HepG2 (cell line): ENCODE results near the gene INHA. TPM values are rescaled to one million over a fixed set of nuclear protein-coding genes. Genes with fewer than 3 reads are reported as not detected.

Experiments
- HMG20A ChIP-seq: IDR thresholded peaks from 2 replicates; pipeline ENCODE4 v1.6.1; 2016; ENCODE audit warnings: borderline replicate concordance
- HNRNPUL1 ChIP-seq: fragments of 200-400 bp; formaldehyde crosslinking; IDR thresholded peaks from 2 replicates; pipeline ENCODE4 v1.6.1; 2017; ENCODE audit warnings: low read depth, mild to moderate bottlenecking, low read length, moderate library complexity
- JDP2 ChIP-seq: sonication (generic); formaldehyde crosslinking; IDR thresholded peaks from 2 replicates; pipeline ENCODE4 v1.8.1; 2022; ENCODE audit warnings: missing genetic modification reagents, borderline replicate concordance
- RCOR2 ChIP-seq: IDR thresholded peaks from 2 replicates; pipeline ENCODE4 v1.6.1; 2016; ENCODE audit warnings: missing biosample characterization, missing genetic modification reagents
- RFX1 ChIP-seq: fragments of 450-650 bp; IDR thresholded peaks from 2 replicates; pipeline ENCODE4 v1.6.1; 2017
- SIN3B ChIP-seq: fragments of 150-350 bp; IDR thresholded peaks from 2 replicates; pipeline ENCODE4 v1.6.1; 2014; ENCODE audit warnings: low read length
- SKI ChIP-seq: fragments of 450-650 bp; IDR thresholded peaks from one replicate; pipeline ENCODE4 v1.6.1; 2018; ENCODE audit warnings: mild to moderate bottlenecking; ENCODE audit not compliant: partially characterized antibody
- THYN1 ChIP-seq: sonication (generic); formaldehyde crosslinking; IDR thresholded peaks from 2 replicates; pipeline ENCODE4 v1.8.1; 2023; ENCODE audit warnings: low read depth, mild to moderate bottlenecking, moderate library complexity, missing genetic modification reagents, borderline replicate concordance
- ZFP37 ChIP-seq: sonication (generic); formaldehyde crosslinking; IDR thresholded peaks from 2 replicates; pipeline ENCODE4 v1.4.0; 2020; ENCODE audit warnings: missing genetic modification reagents, borderline replicate concordance
- ZFY ChIP-seq: sonication (generic); formaldehyde crosslinking; IDR thresholded peaks from 2 replicates; pipeline ENCODE4 v1.4.0; 2020; ENCODE audit warnings: missing genetic modification reagents
- ZNF329 ChIP-seq: sonication (generic); formaldehyde crosslinking; IDR thresholded peaks from 2 replicates; pipeline ENCODE4 v1.9.0; 2021; ENCODE audit warnings: low read depth, mild to moderate bottlenecking, missing genetic modification reagents
- ZNF354B ChIP-seq: sonication (generic); formaldehyde crosslinking; IDR thresholded peaks from 2 replicates; pipeline ENCODE4 v1.8.0; 2022; ENCODE audit warnings: mild to moderate bottlenecking, missing genetic modification reagents
- ZNF451 ChIP-seq: sonication (generic); formaldehyde crosslinking; IDR thresholded peaks from 2 replicates; pipeline ENCODE4 v1.5.0; 2020; ENCODE audit warnings: mild to moderate bottlenecking, missing genetic modification reagents
- ZNF607 ChIP-seq: sonication (generic); formaldehyde crosslinking; IDR thresholded peaks from 2 replicates; pipeline ENCODE4 v1.5.1; 2020; ENCODE audit warnings: missing genetic modification reagents, mild to moderate bottlenecking, borderline replicate concordance
- polyA plus RNA-seq, 8 experiments: library from polyadenylated mRNA; depleted of rRNA in 3 of 8; stranded (reverse) in 7 of 8; unstranded in 1 of 8; fragments of >200 nt; fragmentation: Illumina TruSeq in 4 of 8; extraction: Trizol in 4 of 8; gene quantifications; 2 replicates each; pipeline versions ENCODE4 v1.2.1 to v1.2.3, GENCODE V29; 2011 to 2016; ENCODE audit warnings: low read depth in 4 of 8, missing spikeins in 1 of 8, mixed read lengths in 1 of 8; ENCODE audit not compliant: insufficient read depth in 1 of 8
- total RNA-seq, 5 experiments: library from RNA; depleted of rRNA; stranded (reverse); fragments of >200 nt; fragmentation: Illumina TruSeq; extraction: Trizol; gene quantifications; 2 replicates each; pipeline ENCODE4 v1.2.3, GENCODE V29; 2016; ENCODE audit warnings: low read depth in 1 of 5
- TF ChIP-seq, protein P1 (sequence below): sonication (generic); formaldehyde crosslinking; IDR thresholded peaks from 2 replicates; pipeline ENCODE4 v1.8.1; 2023; ENCODE audit warnings: missing genetic modification reagents, mild to moderate bottlenecking, borderline replicate concordance
- TF ChIP-seq, protein P2 (sequence below): sonication (generic); formaldehyde crosslinking; IDR thresholded peaks from 2 replicates; pipeline ENCODE4 v1.4.0; 2020; ENCODE audit warnings: mild to moderate bottlenecking, missing genetic modification reagents
- TF ChIP-seq, protein P3 (sequence below): IDR thresholded peaks from 2 replicates; pipeline ENCODE4 v1.6.1; 2016; ENCODE audit warnings: low read depth, borderline replicate concordance
- TF ChIP-seq, protein P4 (sequence below): sonication (generic); formaldehyde crosslinking; IDR thresholded peaks from 2 replicates; pipeline ENCODE4 v1.5.1; 2020; ENCODE audit warnings: mild to moderate bottlenecking, missing genetic modification reagents, borderline replicate concordance
- TF ChIP-seq, protein P5 (sequence below): sonication (generic); formaldehyde crosslinking; IDR thresholded peaks from 2 replicates; pipeline ENCODE4 v1.8.1; 2023; ENCODE audit warnings: mild to moderate bottlenecking, inconsistent platforms, moderate library complexity, missing genetic modification reagents, borderline replicate concordance

Gene INHA
- total and polyA plus RNA-seq, 2 of the 13 experiments (the other 11 are each of a cell fraction or from before 2014, with no cell fraction given), result 4.1 to 15.2 TPM

DNA sequence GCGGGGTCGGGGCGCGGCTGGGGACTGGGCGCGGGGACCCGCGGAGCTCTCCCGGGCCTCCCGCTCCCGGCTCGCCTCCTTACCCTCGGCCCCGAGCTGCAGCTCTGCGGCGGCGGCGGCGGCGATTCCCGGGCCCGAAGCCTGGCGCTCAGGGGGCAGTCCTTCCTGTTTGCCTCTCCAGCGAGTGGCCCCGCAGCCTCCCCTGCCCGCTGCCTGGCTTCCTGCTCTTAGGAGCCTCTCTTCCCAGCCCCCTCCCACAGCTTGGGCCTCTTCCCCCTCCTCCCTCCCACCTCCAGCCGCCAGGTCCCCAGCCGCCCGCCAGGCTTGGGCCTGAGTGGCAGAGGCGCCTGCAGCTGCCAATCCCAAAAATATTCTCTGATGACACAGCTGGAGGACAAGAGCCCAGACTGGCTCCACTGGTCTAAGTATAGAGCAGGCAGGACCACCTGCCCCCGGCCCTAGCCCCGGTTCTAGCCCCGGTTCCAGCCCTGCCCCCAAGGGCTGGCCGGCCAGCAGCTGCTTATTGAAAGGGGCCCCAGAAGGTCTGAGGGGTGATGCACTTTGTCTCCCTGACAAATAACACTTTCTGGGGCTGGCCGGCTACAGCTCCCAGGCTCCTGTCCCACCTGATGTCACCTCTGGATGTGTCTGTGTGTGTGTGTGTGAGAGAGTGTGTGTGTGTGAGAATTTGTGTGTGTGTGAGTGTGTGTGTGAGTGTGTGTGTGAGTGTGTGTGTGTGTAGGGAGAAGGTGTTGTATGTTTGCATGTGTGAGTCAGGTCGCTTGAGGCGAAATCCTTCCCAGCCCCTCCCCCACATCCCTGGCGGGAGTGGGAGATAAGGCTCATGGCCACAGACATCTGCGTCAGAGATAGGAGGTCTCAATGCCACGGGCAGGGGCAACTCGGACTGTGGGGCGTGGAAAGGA, 536 bp upstream of the INHA start, which contains the start of gene OBSL1 (continued):
- TF ChIP-seq, protein P1, sequence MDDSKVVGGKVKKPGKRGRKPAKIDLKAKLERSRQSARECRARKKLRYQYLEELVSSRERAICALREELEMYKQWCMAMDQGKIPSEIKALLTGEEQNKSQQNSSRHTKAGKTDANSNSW (CRISPR knock-in tag), result no peak
- TF ChIP-seq, protein P2, sequence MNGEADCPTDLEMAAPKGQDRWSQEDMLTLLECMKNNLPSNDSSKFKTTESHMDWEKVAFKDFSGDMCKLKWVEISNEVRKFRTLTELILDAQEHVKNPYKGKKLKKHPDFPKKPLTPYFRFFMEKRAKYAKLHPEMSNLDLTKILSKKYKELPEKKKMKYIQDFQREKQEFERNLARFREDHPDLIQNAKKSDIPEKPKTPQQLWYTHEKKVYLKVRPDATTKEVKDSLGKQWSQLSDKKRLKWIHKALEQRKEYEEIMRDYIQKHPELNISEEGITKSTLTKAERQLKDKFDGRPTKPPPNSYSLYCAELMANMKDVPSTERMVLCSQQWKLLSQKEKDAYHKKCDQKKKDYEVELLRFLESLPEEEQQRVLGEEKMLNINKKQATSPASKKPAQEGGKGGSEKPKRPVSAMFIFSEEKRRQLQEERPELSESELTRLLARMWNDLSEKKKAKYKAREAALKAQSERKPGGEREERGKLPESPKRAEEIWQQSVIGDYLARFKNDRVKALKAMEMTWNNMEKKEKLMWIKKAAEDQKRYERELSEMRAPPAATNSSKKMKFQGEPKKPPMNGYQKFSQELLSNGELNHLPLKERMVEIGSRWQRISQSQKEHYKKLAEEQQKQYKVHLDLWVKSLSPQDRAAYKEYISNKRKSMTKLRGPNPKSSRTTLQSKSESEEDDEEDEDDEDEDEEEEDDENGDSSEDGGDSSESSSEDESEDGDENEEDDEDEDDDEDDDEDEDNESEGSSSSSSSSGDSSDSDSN, result peak; percentile 73
- TF ChIP-seq ZFY (CRISPR knock-in tag), result peak; percentile 69
- no peak for TF ChIP-seq HNRNPUL1
- TF ChIP-seq THYN1 (CRISPR knock-in tag), result no peak
- no peak for TF ChIP-seq RFX1
- peak; percentile 43; the same call in 1 of the 2 replicates for TF ChIP-seq ZNF451
- TF ChIP-seq HMG20A (CRISPR knock-in tag), result peak; percentile 41; the same call in 1 of the 2 replicates
- no peak; the same call in 1 of the 2 replicates for TF ChIP-seq JDP2 (CRISPR knock-in tag)
- TF ChIP-seq, protein P3, sequence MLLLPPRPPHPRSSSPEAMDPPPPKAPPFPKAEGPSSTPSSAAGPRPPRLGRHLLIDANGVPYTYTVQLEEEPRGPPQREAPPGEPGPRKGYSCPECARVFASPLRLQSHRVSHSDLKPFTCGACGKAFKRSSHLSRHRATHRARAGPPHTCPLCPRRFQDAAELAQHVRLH, result peak; percentile 17; the same call in 1 of the 2 replicates
- TF ChIP-seq ZNF354B, result no peak
- TF ChIP-seq ZNF607 (CRISPR knock-in tag), result no peak; the same call in 1 of the 2 replicates
- no peak for TF ChIP-seq SIN3B
- TF ChIP-seq, protein P4, sequence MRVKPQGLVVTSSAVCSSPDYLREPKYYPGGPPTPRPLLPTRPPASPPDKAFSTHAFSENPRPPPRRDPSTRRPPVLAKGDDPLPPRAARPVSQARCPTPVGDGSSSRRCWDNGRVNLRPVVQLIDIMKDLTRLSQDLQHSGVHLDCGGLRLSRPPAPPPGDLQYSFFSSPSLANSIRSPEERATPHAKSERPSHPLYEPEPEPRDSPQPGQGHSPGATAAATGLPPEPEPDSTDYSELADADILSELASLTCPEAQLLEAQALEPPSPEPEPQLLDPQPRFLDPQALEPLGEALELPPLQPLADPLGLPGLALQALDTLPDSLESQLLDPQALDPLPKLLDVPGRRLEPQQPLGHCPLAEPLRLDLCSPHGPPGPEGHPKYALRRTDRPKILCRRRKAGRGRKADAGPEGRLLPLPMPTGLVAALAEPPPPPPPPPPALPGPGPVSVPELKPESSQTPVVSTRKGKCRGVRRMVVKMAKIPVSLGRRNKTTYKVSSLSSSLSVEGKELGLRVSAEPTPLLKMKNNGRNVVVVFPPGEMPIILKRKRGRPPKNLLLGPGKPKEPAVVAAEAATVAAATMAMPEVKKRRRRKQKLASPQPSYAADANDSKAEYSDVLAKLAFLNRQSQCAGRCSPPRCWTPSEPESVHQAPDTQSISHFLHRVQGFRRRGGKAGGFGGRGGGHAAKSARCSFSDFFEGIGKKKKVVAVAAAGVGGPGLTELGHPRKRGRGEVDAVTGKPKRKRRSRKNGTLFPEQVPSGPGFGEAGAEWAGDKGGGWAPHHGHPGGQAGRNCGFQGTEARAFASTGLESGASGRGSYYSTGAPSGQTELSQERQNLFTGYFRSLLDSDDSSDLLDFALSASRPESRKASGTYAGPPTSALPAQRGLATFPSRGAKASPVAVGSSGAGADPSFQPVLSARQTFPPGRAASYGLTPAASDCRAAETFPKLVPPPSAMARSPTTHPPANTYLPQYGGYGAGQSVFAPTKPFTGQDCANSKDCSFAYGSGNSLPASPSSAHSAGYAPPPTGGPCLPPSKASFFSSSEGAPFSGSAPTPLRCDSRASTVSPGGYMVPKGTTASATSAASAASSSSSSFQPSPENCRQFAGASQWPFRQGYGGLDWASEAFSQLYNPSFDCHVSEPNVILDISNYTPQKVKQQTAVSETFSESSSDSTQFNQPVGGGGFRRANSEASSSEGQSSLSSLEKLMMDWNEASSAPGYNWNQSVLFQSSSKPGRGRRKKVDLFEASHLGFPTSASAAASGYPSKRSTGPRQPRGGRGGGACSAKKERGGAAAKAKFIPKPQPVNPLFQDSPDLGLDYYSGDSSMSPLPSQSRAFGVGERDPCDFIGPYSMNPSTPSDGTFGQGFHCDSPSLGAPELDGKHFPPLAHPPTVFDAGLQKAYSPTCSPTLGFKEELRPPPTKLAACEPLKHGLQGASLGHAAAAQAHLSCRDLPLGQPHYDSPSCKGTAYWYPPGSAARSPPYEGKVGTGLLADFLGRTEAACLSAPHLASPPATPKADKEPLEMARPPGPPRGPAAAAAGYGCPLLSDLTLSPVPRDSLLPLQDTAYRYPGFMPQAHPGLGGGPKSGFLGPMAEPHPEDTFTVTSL, result no peak
- peak; percentile 90 for TF ChIP-seq SKI
- no peak for TF ChIP-seq ZFP37 (CRISPR knock-in tag)
- no peak for TF ChIP-seq RCOR2 (CRISPR knock-in tag)
- peak; percentile 67; the same call in 1 of the 2 replicates for TF ChIP-seq ZNF329 (CRISPR knock-in tag)
- TF ChIP-seq, protein P5, sequence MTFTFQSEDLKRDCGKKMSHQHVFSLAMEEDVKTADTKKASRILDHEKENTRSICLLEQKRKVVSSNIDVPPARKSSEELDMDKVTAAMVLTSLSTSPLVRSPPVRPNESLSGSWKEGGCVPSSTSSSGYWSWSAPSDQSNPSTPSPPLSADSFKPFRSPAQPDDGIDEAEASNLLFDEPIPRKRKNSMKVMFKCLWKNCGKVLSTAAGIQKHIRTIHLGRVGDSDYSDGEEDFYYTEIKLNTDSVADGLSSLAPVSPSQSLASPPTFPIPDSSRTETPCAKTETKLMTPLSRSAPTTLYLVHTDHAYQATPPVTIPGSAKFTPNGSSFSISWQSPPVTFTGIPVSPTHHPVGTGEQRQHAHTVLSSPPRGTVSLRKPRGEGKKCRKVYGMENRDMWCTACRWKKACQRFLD (CRISPR knock-in tag), result peak; percentile 78; the same call in 1 of the 2 replicates
